PC-9 (cell line): Measurements from ENCODE around the gene ZBTB48. TPM values are rescaled to one million over a fixed set of nuclear protein-coding genes. Genes with fewer than 3 reads are reported as not detected.
A peak's percentile ranks its signal among the peaks of the same experiment; 100 is the strongest.

Experiments
- BruUV-seq: library from RNA; stranded (reverse); fragments of 400-500 nt; replicated peaks from 2 replicates; lab custom pipeline; 2021; lab: Mats Ljungman, UMichigan
- CTCF ChIA-PET: fragments of 300-600 bp; sonication (Branson Sonifier 250); formaldehyde crosslinking; loops from one replicate; lab custom pipeline; 2022; ENCODE audit warnings: antibody characterized with exemption; lab: Charles Lee
- POLR2A ChIA-PET: fragments of 300-600 bp; sonication (Branson Sonifier 250); formaldehyde crosslinking; loops from one replicate; lab custom pipeline; 2022; ENCODE audit warnings: antibody characterized with exemption; ENCODE audit not compliant: unreplicated experiment; lab: Charles Lee
- DNase-seq, 2 experiments: peaks; one replicate each; pipeline versions ENCODE4 v3.0.0 to v3.0.0-alpha.2; 2015 to 2022; ENCODE audit warnings: mixed read lengths in 1 of 2
- H2AFZ ChIP-seq: fragments of 200-600 bp; sonication (generic); 2 replicates; pipeline ENCODE4 v1.8.1; 2017; ENCODE audit warnings: antibody characterized with exemption
- H3F3A ChIP-seq: fragments of 200-600 bp; sonication (generic); 2 replicates; pipeline ENCODE4 v1.8.1; 2017; ENCODE audit warnings: antibody characterized with exemption, mild to moderate bottlenecking, low read depth; ENCODE audit not compliant: insufficient read depth
- H3K27ac ChIP-seq: fragments of 200-600 bp; sonication (generic); 2 replicates; pipeline ENCODE4 v1.6.1; 2016; ENCODE audit warnings: mixed run types
- H3K27me3 ChIP-seq: fragments of 200-600 bp; sonication (generic); 2 replicates; pipeline ENCODE4 v1.6.1; 2016; ENCODE audit warnings: low read depth, mixed run types; ENCODE audit not compliant: insufficient read depth
- H3K36me3 ChIP-seq: fragments of 200-600 bp; sonication (generic); 2 replicates; pipeline ENCODE4 v1.6.1; 2016; ENCODE audit warnings: low read depth, mixed run types
- H3K4me1 ChIP-seq: fragments of 200-600 bp; sonication (generic); replicated peaks from 2 replicates; pipeline ENCODE4 v1.6.1; 2016; ENCODE audit warnings: mixed run types; ENCODE audit not compliant: insufficient read depth
- H3K4me2 ChIP-seq: fragments of 200-600 bp; sonication (generic); 2 replicates; pipeline ENCODE4 v1.6.1; 2017; ENCODE audit warnings: mixed run types
- H3K4me3 ChIP-seq: fragments of 200-600 bp; sonication (generic); 2 replicates; pipeline ENCODE4 v1.6.1; 2016; ENCODE audit warnings: mixed run types
- H3K79me2 ChIP-seq: fragments of 200-600 bp; sonication (generic); 2 replicates; pipeline ENCODE4 v1.6.1; 2017; ENCODE audit warnings: low read depth, mixed run types
- H3K9me2 ChIP-seq: fragments of 200-600 bp; sonication (generic); 2 replicates; pipeline ENCODE4 v1.8.1; 2017; ENCODE audit warnings: mild to moderate bottlenecking; ENCODE audit not compliant: insufficient read depth
- H3K9me3 ChIP-seq: fragments of 200-600 bp; sonication (generic); 2 replicates; pipeline ENCODE4 v1.8.1; 2016; ENCODE audit warnings: low read depth; ENCODE audit not compliant: insufficient read depth
- H4K20me1 ChIP-seq: fragments of 200-600 bp; sonication (generic); 2 replicates; pipeline ENCODE4 v1.8.1; 2017; ENCODE audit not compliant: insufficient read depth
- CTCF ChIP-seq: fragments of 200-600 bp; sonication (generic); conservative IDR thresholded peaks from 2 replicates; pipeline ENCODE4 v1.6.1; 2017; ENCODE audit warnings: mixed run types, antibody characterized with exemption, mild to moderate bottlenecking, moderate library complexity
- EZH2 ChIP-seq: fragments of 200-600 bp; sonication (generic); IDR thresholded peaks from 2 replicates; pipeline ENCODE4 v1.8.0; 2017; ENCODE audit warnings: antibody characterized with exemption, low read depth
- intact Hi-C: fragments of 100-400 bp; cut with micrococcal nuclease; formaldehyde crosslinking; loops from one replicate; pipeline ENCODE4 v1.10.0; 2022; ENCODE audit not compliant: unreplicated experiment
- total RNA-seq: library from RNA; stranded (reverse); gene quantifications from 2 replicates; pipeline ENCODE4 v1.2.3, GENCODE V29; 2021

ZBTB48 gene
- total RNA-seq, 1 experiment from 2014 or later: 17.2 TPM

- Histone ChIP-seq H3K36me3 (no peaks in the 10 kb centered on the region), H3K4me2 (peak overlapping the region; percentile 99), H3K9me2 (no peaks in the 10 kb centered on the region), H3K79me2 (peaks cover 33% of the 10 kb centered on the region), H3K27me3 (no peaks in the 10 kb centered on the region), H3K4me3 (peak overlapping the region; percentile 68), H3K27ac (no peak overlapping the region), H3K4me1 (no peaks in the 10 kb centered on the region), H3F3A (peaks cover 2% of the 10 kb centered on the region; the same call in 1 of the 2 replicates), H2AFZ (peak overlapping the region; percentile 89), H4K20me1 (no peaks in the 10 kb centered on the region), H3K9me3 (no peaks in the 10 kb centered on the region)
- BruUV-seq: TSS peak; percentile 49
- intact Hi-C loops: loop anchor here (5.0 kb wide), 1 partner anchor 111 kb away; the partner anchor contains the start of gene PLEKHG5
- peak; percentile 45 to 49 for DNase-seq
- POLR2A ChIA-PET: interaction anchor here (0.5 to 0.6 kb wide), 3 partner anchors 20 to 163 kb away, joined by 3 read pairs; no protein-coding TSS in a partner anchor
- TF ChIP-seq CTCF (no peak), EZH2 (no peak)
- CTCF ChIA-PET: interaction anchor here (0.6 kb wide), 1 partner anchor 309 kb away, joined by 3 read pairs; no protein-coding TSS in a partner anchor
These were observed 23.6 kb downstream of the ZBTB48 start for GRCh38 chr1:6603238-6603914.

- no peak for TF ChIP-seq EZH2
- TF ChIP-seq CTCF: no peak
- H2AFZ ChIP-seq: no peak overlapping the region
- intact Hi-C loops: loop anchor here (5.0 kb wide), 1 partner anchor 112 kb away; the partner anchor contains the start of gene PLEKHG5
- no peaks in the 10 kb centered on the region for H3K4me1 ChIP-seq
- H4K20me1 ChIP-seq: no peaks in the 10 kb centered on the region
- CTCF ChIA-PET: interaction anchor here (0.6 to 1.0 kb wide), 2 partner anchors 50 to 310 kb away, joined by 3 read pairs; partner anchors contain the start of gene NOL9
- H3K27ac ChIP-seq: no peak overlapping the region
- H3F3A ChIP-seq: peaks cover 2% of the 10 kb centered on the region; the same call in 1 of the 2 replicates
- H3K4me3 ChIP-seq: no peak overlapping the region
- H3K27me3 ChIP-seq: no peaks in the 10 kb centered on the region
- H3K36me3 ChIP-seq: no peaks in the 10 kb centered on the region
- BruUV-seq: no TSS peak
- H3K4me2 ChIP-seq: peak overlapping the region; percentile 99
- DNase-seq: peak in 1 of 2 experiments; percentile 47
- peaks cover 26% of the 10 kb centered on the region for H3K79me2 ChIP-seq
- H3K9me3 ChIP-seq: no peaks in the 10 kb centered on the region
- no peaks in the 10 kb centered on the region for H3K9me2 ChIP-seq
- POLR2A ChIA-PET: interaction anchor here (0.5 to 0.6 kb wide), 3 partner anchors 19 to 164 kb away, joined by 3 read pairs; no protein-coding TSS in a partner anchor
These were observed 24.2 kb downstream of the ZBTB48 start for GRCh38 chr1:6603915-6604558.

- Histone ChIP-seq H4K20me1 (0 out of 2 replicates have a peak, but pooled peaks cover 6% of the 10 kb centered on the region), H3K4me1 (peaks cover 11% of the 10 kb centered on the region), H3K79me2 (peaks cover 28% of the 10 kb centered on the region), H3K27ac (peak overlapping the region; percentile 73), H2AFZ (peak overlapping the region; percentile 77), H3K4me2 (peak overlapping the region; percentile 87), H3K36me3 (no peaks in the 10 kb centered on the region), H3F3A (peaks cover 18% of the 10 kb centered on the region), H3K9me3 (no peaks in the 10 kb centered on the region), H3K9me2 (no peaks in the 10 kb centered on the region), H3K4me3 (peak overlapping the region; percentile 64), H3K27me3 (no peaks in the 10 kb centered on the region)
- TF ChIP-seq CTCF (no peak), EZH2 (no peak)
- ChIA-PET CTCF (interaction anchor here (0.6 kb wide), 1 partner anchor 58 kb away, joined by 3 read pairs; no protein-coding TSS in a partner anchor), POLR2A (no interaction called here)
- intact Hi-C loops: loop anchor here (1.0 to 10.0 kb wide), 2 partner anchors 12 to 388 kb away; no protein-coding TSS in a partner anchor
- DNase-seq: peak; percentile 60 to 74
- TSS peak; percentile 43 for BruUV-seq
These were observed 33.0 kb downstream of the ZBTB48 start for GRCh38 chr1:6612641-6613360.
